Left renal pelvis (tissue), 4 donors: ENCODE results near the gene CAMKMT. TPM values are rescaled to one million over a fixed set of nuclear protein-coding genes. Genes with fewer than 3 reads are reported as not detected.

Experiments
- DNase-seq, 4 donors: peaks; one replicate each; pipeline ENCODE4 v3.0.0-alpha.2; 2013; ENCODE audit warnings: low read depth in 4 of 4, low spot score in 3 of 4
- polyA plus RNA-seq, 4 donors: library from polyadenylated mRNA; unstranded; fragments of 120-200 nt; gene quantifications; one replicate each; pipeline ENCODE4 v1.2.1, GENCODE V29; 2013; ENCODE audit not compliant: insufficient read length in 4 of 4

CAMKMT gene
- polyA plus RNA-seq, 4 donors = 6.3 to 15.5 (median 14.4) TPM

- DNase-seq = no peak
Observed at GRCh38 chr2:44718431-44718830, 356.7 kb downstream of the CAMKMT start.

DNA sequence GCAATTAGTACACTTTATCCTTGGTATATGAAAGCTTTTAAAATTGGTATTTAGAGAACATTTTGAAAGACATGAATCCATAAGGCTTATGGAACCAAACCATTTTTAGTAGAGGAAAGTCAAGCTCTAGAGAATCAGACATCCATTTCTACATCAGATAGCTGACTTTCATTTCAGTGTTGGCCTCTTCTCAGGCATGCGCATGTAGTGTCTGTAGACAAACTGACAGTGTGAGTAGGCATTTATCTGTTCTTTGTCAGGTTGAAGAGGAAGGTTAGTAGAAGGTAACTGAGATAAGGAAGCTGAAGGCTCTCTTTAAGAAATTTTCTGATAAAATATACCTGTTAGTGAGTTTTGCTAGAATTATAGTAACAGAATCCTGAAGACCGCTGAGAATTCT is 357.8 kb downstream of the CAMKMT start:
- no peak for DNase-seq

DNA sequence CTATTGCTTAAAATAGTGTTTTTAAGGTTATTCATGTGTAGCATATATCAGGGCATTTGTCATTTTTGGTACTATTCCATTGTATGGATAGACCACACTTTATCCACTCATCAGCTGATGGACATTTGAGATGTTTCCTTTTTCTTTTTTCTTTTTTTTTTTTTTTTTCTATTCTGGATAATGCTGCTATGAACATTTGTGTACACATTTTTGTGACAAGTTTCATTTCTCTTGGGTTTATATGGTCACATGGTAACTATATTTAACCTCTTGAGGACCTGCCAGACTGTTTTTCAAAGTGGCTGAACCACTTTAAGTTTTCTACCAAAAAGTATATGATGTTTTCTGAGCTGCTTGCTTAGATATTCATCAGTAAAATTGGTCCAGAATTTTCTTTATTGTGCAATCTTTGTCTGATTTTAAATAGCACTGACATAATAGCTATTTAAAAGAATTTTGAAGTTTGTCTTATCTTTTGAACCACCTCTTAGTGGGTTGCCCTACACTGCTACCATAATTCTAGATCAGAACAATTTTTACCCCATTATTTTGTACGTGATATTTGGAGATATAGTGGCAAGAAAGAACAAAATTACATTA is 360.4 kb downstream of the CAMKMT start:
- no peak for DNase-seq

DNA sequence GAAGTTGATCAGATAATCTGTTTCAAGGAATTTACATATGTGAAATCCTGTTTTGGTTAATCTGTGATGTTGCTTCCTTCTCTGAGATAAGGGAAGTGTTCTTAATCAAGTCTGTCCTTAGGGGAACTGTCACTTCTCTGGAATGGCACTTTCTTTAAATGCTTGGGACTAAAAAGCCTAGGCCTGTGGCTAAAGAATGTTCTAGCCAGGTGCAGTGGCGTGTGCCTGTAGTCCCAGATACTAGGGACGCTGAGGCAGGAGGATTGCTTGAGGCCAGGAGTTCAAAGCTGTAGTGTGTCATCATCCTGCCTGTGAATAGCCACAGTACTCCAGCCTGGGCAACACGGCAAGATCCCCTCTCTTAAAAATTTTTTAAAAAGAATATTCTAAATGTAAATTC is 362.2 kb downstream of the CAMKMT start:
- DNase-seq = no peak

DNA sequence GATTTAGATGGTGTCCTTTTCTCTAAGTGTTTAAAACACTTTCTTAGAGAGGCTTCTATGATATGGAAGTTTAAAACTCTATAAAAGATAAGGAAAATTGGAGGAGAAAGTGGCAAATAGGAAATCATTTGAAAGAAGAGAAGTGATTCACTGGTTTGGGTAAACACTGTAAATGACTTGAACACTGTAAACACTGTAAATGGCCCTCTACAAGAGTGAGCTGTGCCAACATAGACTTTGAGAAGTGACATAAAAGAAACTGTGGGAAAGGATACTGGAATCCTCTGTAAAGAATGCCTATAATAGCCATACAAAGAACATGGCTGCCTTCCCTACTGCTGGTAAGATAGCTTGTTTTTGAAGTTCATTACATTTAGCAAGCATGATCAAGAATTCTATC is 368.8 kb downstream of the CAMKMT start:
- DNase-seq = no peak

DNA sequence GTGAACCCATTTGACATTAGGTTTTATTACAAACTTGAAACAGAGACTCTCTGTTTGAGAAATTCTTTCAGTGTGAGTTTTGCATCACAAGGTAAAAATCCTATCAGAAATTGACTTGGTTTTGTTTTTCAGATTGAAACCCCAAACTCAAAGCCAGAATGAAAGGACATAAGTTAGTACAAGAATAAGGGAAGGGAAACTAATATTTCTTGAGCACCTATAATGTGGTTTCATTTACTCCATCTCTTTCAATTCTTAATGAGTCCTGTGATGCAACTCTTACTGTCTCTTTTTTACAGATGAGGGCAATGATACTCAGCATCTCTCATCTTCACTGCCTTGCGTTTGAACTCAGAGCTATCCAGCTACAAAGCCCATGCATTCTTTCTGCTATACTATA is 369.8 kb downstream of the CAMKMT start:
- no peak for DNase-seq

DNA sequence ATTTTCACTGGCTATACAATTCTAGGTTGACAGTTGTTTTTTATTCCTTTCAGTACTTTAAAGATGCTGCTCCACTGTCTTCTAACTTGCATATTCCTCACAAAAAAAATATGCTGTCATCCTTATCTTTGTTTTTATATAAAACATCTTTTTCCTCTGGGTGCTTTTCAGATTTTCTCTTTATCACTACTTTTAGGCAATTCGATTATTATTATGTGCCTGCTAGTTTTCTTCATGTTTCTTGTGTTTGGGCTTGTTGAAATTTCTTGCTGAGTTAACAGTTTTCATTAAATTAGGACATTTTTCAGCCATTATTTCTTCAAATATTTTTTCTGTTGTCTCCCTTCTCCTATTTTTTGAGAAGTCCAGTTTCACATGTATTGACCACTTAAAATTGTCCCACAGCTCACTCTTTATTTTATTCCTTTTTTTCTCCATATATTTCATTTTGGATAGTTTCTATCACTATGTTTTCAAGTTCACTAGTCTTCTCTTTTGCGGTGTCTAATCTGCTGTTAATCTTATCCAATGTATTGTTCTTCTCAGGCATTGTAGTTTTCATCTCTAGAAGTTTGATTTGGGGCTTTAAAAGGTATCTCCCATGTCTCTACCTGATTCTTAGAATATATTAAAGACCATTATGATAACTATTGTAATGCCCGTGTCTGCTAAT is 374.7 kb downstream of the CAMKMT start:
- DNase-seq = no peak

DNA sequence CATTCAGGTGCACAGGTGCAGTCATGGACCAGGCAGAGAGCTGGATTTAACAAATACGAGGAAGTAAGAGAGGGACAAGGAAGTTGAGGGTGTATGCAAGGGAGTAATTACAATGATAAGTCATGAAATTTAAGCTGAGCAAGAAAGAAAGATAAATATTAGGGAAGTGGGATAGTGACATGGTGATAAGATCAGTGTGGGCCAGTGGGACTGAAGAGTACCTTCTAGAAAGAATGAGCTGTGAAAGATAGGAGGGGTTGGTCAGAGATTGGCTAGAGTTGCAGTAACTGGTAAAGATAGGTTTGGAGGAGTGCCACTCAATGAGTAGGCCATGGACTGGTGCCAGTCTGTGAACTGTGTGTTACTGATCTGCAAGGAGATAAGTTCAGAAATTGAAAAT is 378.9 kb downstream of the CAMKMT start:
- no peak for DNase-seq

DNA sequence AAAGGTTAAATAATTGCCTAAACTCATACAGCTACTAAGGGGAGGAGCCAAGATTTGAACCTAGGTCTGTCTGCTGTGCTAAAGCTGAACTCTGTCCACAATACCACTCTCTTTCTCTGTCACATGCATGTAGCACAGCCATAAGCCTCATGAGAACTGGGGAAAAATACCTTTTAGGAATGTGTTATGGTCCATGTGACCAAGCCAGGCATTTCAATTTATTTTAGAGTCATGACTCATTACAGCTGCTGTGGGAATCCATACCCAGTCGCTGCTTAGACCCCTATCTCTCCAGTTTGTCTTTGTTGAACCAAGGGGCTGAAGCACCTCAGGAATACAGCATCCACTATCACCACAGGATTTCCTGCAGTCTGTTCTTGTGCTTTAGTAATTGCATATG is 379.8 kb downstream of the CAMKMT start:
- DNase-seq = no peak

DNA sequence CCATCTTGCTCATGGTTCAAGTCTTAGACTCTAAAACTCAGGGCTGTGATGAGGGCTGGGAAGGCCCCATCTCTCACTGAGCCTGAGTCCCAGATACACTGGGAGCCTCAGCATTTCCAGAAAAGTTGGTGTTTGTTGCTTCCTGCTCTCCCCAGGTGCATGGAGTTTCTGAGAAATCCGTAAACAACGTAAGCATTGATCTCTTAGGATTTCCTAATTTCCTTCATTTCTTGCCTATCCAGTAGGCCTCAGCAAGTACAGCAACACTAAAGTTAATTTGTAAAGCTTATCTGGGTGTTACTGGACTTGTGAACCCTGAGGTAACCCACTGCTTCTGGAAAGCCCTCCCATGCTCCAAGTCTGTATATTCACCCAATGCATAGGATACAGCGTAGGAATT is 380.3 kb downstream of the CAMKMT start:
- no peak for DNase-seq

- DNase-seq = no peak
Observed at GRCh38 chr2:44743473-44743872, 381.7 kb downstream of the CAMKMT start.

DNA sequence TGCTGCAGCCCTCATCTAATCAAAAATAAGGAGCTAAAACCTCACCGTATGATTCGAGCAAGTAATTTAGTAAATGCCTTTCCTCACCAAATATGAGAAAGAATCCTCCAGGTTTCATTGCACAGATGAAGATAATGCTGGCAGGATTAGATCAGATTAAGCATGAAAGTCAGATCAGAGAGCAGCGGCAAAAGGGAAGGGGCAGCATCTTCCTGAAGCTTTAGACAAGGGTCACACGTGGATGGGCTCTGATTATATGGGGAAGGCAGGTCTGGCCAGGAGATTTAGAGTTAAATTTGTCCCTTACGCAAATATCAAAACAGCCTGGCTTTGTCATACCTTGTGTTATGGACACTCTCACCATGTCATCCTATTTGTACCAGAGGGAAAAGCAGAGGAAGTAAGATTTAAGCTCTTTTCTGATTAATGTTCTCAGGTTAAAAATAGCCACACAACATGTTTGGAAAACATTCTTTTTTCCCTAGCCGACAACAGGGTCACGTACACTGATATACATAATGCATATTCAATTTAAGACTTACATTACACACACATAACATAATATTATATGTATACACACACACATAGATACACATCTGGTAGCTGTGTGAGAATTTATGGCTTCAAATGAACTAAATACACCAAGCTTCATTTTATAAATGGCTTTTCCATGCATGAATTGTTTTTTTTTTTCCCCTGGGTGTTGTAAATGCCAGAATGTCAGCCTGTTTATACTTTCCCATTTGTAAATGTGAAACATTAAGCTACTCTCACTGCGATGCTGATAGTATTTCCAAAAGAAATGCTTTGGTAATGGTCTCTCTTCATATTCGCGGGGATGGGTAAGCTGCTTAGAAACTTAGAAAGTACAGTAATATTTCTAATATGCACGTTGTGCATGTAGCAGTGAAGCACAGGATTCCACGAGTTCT is 383.5 kb downstream of the CAMKMT start:
- no peak for DNase-seq

DNA sequence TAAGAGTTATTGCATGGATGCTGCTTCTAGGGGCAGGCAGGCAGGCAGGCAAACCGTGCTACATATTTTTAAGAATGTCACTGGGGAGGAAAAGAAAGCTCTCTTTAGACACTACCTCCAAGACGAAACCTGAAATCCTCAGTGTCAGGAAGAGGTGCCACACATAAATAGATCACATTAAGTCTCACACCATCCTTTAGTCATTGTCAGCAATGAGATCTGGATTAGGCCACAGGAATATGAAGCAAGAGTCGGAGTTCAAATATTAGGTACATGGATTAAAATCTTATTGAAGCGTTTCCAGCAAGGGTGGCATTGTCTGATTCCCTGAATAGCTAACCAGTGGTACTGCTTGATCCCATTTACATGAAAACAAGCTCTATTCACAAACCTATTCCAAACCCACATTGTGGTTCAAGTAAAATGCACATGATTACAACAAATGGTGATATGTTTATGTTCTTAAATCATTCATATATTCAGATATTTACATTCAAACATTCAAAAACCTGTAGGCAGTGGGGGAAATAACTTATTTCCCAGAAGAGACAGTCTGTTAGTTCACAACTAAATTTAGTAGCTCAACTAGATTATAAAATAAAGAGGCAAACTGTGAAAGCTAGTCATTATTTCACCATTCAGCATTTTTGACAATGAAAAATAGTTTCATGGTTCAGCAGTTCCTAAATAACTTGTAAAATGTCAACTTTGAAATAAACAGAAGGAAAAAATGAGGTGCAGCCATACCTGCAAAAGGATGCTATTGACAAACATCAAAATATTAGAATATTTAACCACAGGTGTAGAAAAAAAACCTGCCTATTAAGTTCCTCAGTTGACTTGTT is 384.4 kb downstream of the CAMKMT start:
- no peak for DNase-seq

DNA sequence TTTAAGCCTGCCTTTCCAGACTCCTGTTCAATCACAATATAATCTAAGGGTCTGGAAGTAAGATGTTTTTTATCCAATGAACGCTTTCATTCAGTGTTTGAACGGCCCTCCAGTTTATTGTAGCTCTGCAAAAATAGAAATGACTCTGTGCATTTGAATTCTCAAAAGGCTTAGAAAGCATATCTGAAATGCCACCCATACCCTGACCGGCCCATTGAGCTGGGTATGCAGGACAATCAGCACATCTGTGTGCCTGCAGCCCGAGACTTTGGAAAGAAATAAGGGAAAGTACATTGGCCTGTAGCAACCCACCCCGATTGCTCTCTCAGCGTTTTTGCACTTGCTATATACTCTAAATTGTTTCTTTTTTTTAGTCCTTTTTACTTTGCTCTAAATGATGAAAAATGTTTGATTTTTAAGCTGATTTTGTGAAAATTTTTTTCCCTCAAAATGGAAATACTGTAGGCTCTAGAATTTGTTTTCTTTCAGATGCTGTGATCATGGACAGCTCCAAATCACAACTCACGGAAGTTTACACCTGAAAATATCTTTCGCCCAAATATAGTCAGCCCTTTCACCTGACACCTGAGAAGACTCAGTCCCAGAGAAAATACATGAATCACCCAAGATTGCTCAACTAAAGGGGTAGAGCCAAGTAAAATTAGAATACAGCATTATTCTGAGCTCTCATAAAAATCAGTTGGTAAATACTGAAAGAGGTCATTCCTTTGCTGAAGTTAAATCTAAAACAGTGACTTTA is 385.3 kb downstream of the CAMKMT start:
- DNase-seq = no peak

GRCh38 chr2:44747794-44748193 is 386.0 kb downstream of the CAMKMT start:
- DNase-seq = no peak

GRCh38 chr2:44751754-44752479 is 390.2 kb downstream of the CAMKMT start:
- no peak for DNase-seq

DNA sequence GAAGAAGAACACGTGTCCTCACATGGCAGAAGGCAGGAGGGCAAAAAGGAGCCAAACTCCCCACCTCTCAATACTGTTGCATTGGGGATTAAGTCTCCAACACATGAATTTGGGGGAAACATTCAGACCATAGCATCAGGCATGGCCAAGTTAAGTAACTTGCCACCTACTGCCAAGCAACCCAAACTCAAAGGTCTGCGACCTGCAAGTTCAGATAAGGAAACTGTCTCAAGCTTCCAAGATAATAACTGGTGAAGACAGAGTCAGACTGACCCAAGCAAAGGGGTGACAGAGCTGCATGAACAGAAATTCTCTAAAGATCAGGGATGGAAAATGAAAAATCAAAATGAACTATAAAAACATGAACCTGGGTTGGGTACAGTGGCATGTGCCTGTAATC is 391.0 kb downstream of the CAMKMT start:
- no peak for DNase-seq

DNA sequence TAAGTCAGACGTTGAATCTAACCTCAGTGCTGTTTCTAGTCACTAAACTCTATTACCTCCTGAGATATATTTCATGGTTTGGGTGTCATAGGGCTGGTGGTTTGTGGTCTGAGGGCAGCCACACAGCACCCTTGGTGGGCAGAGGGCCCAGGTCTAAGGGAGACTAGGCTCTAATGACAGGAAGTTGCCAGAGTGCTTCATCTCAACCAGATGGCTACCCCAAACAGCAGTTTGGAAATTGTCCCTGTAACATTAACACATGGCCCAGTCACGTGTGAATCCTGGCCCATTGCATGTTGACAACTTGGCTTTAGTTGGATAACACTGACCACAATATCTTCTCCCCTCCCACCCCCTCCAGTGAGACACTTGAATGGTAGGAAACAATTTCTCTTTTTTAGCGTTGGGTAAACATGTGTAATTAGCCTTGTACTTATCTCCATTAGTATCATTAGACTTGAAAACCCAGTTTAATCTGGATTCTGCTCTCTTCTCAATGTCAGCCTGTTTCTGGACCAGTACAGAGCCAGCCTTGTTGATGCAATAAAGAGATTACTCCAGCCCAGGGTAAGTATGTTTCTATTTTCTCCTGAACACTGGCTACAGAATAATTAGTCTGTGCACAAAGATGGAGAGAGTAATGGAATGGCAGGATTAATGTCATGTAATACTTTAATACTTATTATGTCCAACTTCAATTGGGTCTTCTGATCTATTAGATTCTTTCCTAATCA is 392.0 kb downstream of the CAMKMT start:
- no peak for DNase-seq

GRCh38 chr2:44758591-44758990 is 396.8 kb downstream of the CAMKMT start:
- DNase-seq = no peak
